HG02642 (cell line): Measurements from ENCODE around the gene GRB10.
"Not testable (repeated sequence)": the region's sequence is repeated elsewhere in the genome, so short reads cannot be mapped to it uniquely, and the experiment has no call there.

ENCODE experiments used
- ATAC-seq: cut with Tn5 transposase; IDR thresholded peaks from one replicate; pipeline ENCODE4 v1.9.1; 2021; ENCODE audit warnings: mild to moderate bottlenecking; ENCODE audit not compliant: unreplicated experiment, poor library complexity

Gene GRB10

GRCh38 chr7:50594734-50595485, 187.8 kb downstream of the GRB10 start:
- ATAC-seq = no peak

- ATAC-seq = no peak
Measured at GRCh38 chr7:50594136-50594535, 188.6 kb downstream of the GRB10 start.

DNA sequence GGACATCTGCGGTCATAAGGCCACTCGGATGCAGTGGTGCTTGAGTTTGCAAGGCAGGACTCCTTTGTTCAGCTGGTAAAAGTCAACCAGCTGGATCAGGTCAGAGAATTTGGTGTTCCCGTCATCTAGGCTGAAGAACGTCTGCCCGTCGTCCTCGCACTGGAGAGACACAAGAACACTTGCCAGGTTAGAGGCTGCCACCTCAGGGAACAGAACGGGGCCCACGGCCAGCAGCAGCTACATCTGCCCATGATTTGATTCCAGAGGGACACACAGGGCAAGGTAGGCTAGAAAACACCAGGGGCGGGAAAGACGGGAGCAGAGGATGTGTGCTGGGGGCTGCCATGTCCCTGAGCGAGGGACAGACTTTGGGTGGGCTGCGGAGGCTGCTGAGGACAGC, 189.8 kb downstream of the GRB10 start:
- ATAC-seq = no peak

- peak; percentile 64 for ATAC-seq
Measured at GRCh38 chr7:50591480-50592438, 190.9 kb downstream of the GRB10 start.

GRCh38 chr7:50591098-50591479, 191.6 kb downstream of the GRB10 start:
- ATAC-seq = no peak

DNA sequence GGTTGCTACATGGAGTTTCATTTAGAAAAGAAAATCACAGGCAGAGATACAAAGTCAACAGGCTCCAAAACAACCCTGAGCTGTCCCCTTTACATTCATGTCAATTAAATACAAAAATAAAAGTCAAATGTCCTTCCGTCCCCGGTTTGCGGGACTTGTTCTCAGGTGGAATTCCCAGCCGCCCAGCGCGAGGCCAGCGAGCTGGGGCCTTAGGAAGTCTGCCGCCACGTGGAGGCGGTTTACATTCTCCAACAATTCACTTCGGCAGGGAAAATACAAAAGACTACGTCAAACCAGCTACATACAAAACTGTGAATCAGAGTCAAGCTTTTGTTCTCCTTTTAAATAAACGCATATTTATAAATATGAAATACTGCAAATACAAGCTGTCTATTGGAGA, 192.2 kb downstream of the GRB10 start:
- no peak for ATAC-seq

- no peak for ATAC-seq
Measured at GRCh38 chr7:50589364-50589763, 193.3 kb downstream of the GRB10 start.

DNA sequence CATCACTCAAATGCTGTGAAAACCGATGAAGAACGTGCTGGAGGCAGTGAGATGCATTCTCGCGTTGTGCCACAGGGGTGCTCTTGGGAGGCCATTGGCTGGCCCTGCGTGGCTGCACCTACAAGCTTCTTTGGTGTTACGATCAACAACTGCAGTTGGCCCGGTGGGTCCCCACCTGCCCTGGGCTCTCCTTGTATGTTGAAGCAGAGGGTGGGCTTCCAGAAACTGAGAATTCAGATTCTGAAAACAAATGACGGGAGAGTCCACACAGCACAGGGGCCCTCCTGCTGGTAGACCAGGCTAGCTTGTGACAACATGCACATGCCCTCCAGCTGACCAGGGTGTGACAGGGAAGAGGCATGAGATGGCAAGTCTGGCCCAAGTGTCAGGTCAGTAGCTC, 193.8 kb downstream of the GRB10 start:
- ATAC-seq = no peak

DNA sequence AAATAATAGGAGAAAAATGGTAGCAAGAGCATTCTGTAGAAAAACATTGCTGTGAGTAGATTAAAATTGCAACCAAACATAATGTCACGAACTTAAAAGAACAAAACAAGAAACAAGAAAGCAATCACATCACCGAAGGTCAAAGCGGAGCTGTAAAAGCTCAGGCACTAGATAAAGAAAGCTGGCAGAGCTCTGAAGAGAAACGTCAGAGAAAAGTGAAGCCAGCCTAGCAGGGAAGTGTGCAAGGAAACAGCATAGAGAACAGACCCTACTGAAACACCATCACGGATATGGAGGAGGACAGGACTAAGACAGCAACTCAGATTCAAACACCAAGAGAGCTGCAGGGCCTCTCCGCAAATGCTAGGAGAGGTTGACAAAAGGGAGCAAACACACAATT, 195.0 kb downstream of the GRB10 start:
- ATAC-seq = no peak

DNA sequence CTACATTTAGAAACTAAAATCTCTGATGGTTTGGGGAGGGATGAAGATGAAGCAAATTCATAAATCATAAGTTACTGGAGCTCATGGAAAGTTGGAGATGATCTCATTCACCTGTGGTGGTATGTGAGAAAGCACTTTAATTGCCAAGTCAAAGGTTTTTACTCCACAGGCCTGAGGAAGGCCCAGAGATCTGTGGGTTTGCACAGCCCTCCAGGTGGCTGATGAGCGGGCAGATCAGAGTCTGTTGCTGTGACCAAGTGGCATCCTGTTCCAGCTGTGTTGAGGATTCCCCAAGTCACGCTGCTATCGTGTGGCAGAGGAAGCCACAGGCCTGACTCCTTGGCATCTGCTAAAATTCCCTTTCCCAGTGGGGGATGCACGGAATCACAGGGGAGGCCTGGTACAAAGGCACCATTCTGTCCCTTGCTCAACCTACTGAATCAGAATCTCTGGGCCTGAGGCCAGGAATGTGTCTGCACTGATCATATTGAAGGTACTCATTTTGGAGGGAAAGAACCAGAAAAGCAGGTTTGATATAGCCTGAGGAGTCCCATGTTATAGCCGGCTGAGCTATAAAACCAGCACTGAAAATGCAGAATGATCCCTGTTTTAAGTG, 197.8 kb downstream of the GRB10 start:
- ATAC-seq = no peak

DNA sequence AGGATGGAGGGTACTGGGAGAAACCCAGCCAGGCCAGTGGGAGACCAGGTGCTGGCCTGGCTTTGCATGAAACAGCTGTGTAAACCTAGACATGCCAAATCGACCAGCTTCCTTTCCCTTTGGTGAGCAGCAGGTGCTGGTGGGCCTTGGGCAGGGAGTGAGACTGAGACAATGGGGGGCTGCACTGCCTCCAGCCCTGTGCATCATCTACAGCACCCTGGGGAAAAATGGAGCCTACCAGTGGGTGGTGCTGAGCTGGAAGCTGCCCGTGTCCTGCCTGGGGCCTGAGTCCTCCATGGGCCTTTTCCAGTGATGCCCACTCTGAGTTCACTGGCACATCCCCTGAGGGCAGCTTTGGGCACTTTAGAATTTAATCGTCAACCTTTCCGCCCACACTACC, 198.3 kb downstream of the GRB10 start:
- ATAC-seq = no peak

- not testable (repeated sequence) for ATAC-seq
Measured at GRCh38 chr7:50583295-50583694, 199.4 kb downstream of the GRB10 start.

GRCh38 chr7:50582271-50582670, 200.4 kb downstream of the GRB10 start:
- ATAC-seq = not testable (repeated sequence)

DNA sequence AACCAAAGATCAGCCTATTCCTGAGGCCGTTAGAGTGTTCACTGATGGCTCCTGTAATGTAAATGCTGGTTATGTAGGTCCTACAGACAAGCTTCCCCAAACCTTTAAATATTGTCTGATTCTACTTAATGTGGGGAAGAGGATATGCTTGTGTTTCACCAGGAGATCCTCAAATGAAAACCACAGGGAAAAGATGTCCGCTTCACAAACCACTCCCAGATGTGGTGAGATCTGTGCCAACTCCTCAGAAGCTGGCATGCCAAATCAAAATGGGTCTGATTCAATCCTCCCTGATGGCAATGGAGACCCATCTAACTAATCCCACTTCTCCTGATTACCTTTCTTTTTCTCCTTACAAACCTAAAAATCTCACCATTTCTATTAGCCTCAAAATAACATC, 202.0 kb downstream of the GRB10 start:
- not testable (repeated sequence) for ATAC-seq

- ATAC-seq = no peak
Measured at GRCh38 chr7:50580057-50580456, 202.6 kb downstream of the GRB10 start.

DNA sequence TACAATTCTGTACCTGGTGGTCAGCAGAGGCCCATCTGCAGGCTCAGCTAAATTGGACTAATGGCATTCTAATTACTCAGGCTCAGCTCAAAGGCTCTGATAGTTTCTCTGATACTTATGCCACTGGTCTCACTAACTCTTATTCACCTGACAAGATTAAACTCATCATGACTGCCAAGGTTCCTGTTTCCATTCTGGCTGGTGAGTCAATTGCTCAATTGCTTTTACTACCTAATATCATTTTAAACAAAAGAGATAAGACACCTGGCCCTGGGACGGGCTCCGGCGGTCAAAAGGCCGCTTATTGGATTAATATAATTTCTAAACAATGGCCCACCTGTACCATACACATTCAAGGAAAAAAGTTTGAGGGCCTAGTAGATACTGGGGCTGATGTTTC, 204.6 kb downstream of the GRB10 start:
- not testable (repeated sequence) for ATAC-seq

DNA sequence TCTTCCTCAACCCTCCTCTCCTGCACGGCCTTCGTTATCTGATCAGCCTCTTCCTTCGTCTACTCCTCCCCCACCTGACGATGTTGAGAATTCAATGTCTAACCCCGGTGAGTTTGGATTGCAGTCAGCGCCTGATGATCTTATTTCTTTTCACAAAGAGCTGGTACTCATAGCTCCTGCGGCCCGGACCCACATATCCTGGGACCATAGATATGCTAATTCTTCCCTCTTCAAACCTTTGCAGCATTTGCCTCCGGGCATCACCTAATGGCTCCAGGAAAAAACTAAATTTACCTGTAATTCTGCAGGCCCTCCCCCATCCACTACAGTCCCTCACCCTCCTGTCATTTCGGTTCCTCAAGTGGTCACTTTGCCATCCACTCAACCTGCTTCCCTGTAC, 205.1 kb downstream of the GRB10 start:
- no peak for ATAC-seq

DNA sequence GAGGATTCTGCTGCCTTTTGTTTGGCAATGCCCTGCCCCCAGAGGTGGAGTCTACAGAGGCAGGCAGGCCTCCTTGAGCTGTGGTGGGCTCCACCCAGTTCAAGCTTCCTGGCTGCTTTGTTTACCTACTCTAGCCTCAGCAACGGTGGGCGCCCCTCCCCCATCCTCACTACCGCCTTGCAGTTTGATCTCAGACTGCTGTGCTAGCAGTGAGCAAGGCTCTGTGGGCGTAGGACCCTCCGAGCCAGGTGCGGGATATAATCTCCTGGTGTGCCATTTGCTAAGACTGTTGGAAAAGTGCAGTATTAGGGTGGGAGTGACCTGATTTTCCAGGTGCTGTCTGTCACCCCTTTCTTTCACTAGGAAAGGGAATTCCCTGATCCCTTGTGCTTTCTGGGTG, 206.3 kb downstream of the GRB10 start:
- not testable (repeated sequence) for ATAC-seq

DNA sequence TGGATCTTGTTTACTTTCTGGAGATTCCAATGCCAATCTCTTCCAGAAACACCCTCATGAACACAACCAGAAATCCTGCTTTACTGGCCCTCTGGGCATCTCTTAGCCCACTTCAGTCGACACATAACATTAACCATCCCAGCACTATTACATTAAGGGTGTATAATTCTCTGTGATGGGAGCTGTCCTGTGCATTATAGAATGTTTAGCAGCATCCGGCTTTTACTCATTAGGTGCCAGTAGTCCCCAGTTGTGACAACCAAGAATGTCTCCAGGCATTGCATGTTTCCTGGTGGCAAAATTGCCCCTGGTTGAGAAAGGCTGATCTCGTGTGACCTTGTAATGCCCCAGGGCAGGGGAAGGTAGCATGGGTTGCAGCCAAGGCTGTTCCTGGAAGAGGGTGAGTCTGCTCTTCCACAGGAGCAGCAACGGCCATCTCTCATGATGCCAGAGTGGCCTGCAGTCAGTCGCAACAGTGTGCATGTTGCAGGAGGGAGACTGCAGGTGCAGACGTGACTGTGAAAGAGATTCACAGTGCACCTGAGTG, 214.9 kb downstream of the GRB10 start:
- no peak for ATAC-seq

- no peak for ATAC-seq
Measured at GRCh38 chr7:50565977-50566376, 216.7 kb downstream of the GRB10 start.

DNA sequence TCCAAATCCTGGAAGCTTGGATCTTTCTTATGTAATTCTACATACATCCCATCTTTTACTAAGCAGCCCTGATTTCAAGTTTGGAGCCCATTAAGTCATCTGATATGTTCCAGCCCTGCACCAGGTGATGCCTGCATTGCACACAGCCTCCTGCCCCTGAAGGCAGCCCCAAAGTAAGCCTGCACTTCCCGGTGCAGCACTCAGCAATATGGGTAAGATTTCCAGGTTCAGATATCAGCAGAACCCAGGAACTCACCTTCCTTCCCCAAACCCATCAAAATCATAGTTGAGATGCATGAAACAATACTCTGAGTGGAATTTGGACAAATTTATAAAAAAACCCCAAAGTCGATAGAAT, 217.2 kb downstream of the GRB10 start:
- no peak for ATAC-seq
